ENCODE data around the gene GNA15. TPM values are rescaled to one million over a fixed set of nuclear protein-coding genes. Genes with fewer than 3 reads are reported as not detected.

Gene GNA15
- total RNA-seq, 1 experiment from 2014 or later = 6.2 TPM

DNA sequence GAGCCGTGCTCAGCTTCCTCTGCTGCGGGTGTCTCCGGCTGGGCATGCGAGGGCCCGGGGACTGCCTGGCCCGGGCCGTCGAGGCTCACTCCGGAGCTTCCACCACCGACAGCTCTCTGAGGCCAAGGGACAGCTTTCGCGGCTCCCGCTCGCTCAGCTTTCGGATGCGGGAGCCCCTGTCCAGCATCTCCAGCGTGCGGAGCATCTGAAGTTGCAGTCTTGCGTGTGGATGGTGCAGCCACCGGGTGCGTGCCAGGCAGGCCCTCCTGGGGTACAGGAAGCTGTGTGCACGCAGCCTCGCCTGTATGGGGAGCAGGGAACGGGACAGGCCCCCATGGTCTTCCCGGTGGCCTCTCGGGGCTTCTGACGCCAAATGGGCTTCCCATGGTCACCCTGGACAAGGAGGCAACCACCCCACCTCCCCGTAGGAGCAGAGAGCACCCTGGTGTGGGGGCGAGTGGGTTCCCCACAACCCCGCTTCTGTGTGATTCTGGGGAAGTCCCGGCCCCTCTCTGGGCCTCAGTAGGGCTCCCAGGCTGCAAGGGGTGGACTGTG lies 44.0 kb downstream of the GNA15 start:
- Histone ChIP-seq H3K36me3 (ENCODE audit: control insufficient read depth, insufficient read depth, low read length) (no peaks in the 10 kb centered on the region), H3K9me3 (ENCODE audit: control insufficient read depth, insufficient read depth, low read depth, low read length) (no peaks in the 10 kb centered on the region), H3K27ac (ENCODE audit: low read length) (no peak overlapping the region), H3K4me3 (ENCODE audit: low read depth in 2 of 2, low read length in 2 of 2) (no peak overlapping the region), H3K4me1 (ENCODE audit: control insufficient read depth, insufficient read depth, low read length) (peaks cover 12% of the 10 kb centered on the region), H3K27me3 (ENCODE audit: control insufficient read depth, insufficient read depth, low read length) (no peaks in the 10 kb centered on the region)
- intact Hi-C loops (cut with micrococcal nuclease; ENCODE audit: unreplicated experiment) (no loop called here), in situ Hi-C loops (cut with HindIII; ENCODE audit: low pct_unique_long_range_greater_than_20kb, low sequenced_read_pairs) (no loop called here)
- ATAC-seq (no peak), DNase-seq (ENCODE audit: low read depth, low spot score) (no peak)
- no TSS peak for BruUV-seq (replicated peaks)
- ChIA-PET POLR2A (no interaction called here), CTCF (no interaction called here)
- TF ChIP-seq, protein P1, sequence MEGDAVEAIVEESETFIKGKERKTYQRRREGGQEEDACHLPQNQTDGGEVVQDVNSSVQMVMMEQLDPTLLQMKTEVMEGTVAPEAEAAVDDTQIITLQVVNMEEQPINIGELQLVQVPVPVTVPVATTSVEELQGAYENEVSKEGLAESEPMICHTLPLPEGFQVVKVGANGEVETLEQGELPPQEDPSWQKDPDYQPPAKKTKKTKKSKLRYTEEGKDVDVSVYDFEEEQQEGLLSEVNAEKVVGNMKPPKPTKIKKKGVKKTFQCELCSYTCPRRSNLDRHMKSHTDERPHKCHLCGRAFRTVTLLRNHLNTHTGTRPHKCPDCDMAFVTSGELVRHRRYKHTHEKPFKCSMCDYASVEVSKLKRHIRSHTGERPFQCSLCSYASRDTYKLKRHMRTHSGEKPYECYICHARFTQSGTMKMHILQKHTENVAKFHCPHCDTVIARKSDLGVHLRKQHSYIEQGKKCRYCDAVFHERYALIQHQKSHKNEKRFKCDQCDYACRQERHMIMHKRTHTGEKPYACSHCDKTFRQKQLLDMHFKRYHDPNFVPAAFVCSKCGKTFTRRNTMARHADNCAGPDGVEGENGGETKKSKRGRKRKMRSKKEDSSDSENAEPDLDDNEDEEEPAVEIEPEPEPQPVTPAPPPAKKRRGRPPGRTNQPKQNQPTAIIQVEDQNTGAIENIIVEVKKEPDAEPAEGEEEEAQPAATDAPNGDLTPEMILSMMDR (IDR thresholded peaks at IDR 0.05) = no peak
- TF ChIP-seq, protein P2, sequence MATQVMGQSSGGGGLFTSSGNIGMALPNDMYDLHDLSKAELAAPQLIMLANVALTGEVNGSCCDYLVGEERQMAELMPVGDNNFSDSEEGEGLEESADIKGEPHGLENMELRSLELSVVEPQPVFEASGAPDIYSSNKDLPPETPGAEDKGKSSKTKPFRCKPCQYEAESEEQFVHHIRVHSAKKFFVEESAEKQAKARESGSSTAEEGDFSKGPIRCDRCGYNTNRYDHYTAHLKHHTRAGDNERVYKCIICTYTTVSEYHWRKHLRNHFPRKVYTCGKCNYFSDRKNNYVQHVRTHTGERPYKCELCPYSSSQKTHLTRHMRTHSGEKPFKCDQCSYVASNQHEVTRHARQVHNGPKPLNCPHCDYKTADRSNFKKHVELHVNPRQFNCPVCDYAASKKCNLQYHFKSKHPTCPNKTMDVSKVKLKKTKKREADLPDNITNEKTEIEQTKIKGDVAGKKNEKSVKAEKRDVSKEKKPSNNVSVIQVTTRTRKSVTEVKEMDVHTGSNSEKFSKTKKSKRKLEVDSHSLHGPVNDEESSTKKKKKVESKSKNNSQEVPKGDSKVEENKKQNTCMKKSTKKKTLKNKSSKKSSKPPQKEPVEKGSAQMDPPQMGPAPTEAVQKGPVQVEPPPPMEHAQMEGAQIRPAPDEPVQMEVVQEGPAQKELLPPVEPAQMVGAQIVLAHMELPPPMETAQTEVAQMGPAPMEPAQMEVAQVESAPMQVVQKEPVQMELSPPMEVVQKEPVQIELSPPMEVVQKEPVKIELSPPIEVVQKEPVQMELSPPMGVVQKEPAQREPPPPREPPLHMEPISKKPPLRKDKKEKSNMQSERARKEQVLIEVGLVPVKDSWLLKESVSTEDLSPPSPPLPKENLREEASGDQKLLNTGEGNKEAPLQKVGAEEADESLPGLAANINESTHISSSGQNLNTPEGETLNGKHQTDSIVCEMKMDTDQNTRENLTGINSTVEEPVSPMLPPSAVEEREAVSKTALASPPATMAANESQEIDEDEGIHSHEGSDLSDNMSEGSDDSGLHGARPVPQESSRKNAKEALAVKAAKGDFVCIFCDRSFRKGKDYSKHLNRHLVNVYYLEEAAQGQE (IDR thresholded peaks at IDR 0.05; ENCODE audit: insufficient read depth in 1 of 2, low read depth in 2 of 2, low read length in 1 of 2) = no peak
- TF ChIP-seq SIN3A (IDR thresholded peaks at IDR 0.05; ENCODE audit: borderline replicate concordance, insufficient read depth, low read depth, low read length) (no peak), TCF7L2 (IDR thresholded peaks at IDR 0.05; ENCODE audit: low read depth, low read length) (no peak), POLR2AphosphoS5 (IDR thresholded peaks at IDR 0.05; ENCODE audit: low read depth, low read length) (no peak)

DNA sequence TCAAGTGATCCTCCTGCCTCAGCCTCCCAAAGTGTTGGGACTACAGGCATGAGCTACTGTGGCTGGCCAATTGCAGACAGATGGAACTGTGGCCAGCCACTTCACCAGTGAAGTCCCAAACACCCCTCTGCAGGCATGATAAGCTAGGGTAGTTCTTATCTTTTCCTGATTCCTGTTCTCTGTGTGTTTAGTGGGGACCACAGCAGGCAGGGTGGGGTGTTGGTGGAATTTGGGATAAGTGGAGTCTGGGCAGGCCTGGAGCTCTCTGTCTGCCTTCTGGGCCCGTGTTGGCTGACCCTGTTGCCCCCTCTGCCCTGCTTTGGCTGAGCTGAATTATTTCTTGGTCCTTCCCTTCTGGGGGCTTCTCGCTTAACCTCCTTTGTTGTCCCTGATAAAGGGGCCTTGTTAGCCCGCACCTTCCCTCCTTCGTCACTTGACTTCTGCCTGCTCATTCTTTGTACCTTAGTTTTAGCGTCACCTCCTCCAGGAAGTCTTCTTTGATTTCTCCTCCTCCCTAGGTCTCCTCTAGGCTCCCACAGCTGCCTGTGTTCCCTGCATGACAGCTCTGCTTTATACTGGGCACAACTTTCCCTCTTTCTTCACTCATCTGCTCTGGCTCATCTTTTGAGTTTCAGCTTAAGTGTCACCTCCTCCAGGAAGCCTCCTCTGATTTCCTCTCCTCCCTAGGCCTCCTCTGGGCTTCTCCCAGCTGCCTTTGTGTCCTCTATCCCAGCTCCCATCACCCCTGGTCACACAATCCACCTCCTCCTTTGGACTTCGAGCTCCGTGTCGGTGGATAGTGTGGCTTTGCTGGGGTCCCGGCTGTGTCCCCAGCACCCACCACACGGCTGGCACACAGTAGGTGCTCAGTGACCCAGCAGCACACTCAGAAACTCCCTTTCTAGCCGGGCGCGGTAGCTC lies 48.1 kb downstream of the GNA15 start:
- H3K36me3 ChIP-seq (ENCODE audit: control insufficient read depth, insufficient read depth, low read length) = no peaks in the 10 kb centered on the region; the same call in 1 of the 2 replicates
- no peaks in the 10 kb centered on the region for H3K9me3 ChIP-seq (ENCODE audit: control insufficient read depth, insufficient read depth, low read depth, low read length)
- H3K27me3 ChIP-seq (ENCODE audit: control insufficient read depth, insufficient read depth, low read length) = no peaks in the 10 kb centered on the region
- no peak for DNase-seq (ENCODE audit: low read depth, low spot score)
- no TSS peak for BruUV-seq (replicated peaks)
- ATAC-seq = no peak
- TF ChIP-seq, protein P1 (IDR thresholded peaks at IDR 0.05) = no peak
- TF ChIP-seq, protein P2 (IDR thresholded peaks at IDR 0.05; ENCODE audit: insufficient read depth in 1 of 2, low read depth in 2 of 2, low read length in 1 of 2) = no peak
- no peaks in the 10 kb centered on the region for H3K4me1 ChIP-seq (ENCODE audit: control insufficient read depth, insufficient read depth, low read length)
- H3K4me3 ChIP-seq (ENCODE audit: low read depth in 2 of 2, low read length in 2 of 2) = no peak overlapping the region
- ChIA-PET CTCF (no interaction called here), POLR2A (no interaction called here)
- H3K27ac ChIP-seq (ENCODE audit: low read length) = peak overlapping the region; percentile 83; the same call in 1 of the 2 replicates
- intact Hi-C loops (cut with micrococcal nuclease; ENCODE audit: unreplicated experiment) = no loop called here
- in situ Hi-C loops (cut with HindIII; ENCODE audit: low pct_unique_long_range_greater_than_20kb, low sequenced_read_pairs) = no loop called here
